GM19395 (cell line): Measurements from ENCODE around the gene EFHD2.
"Not testable (repeated sequence)": the region's sequence is repeated elsewhere in the genome, so short reads cannot be mapped to it uniquely, and the experiment has no call there.

Experiments
- ATAC-seq: cut with Tn5 transposase; IDR thresholded peaks from one replicate; pipeline ENCODE4 v1.9.1; 2021; ENCODE audit warnings: mild to moderate bottlenecking, moderate library complexity; ENCODE audit not compliant: unreplicated experiment

The EFHD2 gene

GRCh38 chr1:15471067-15471466, 61.4 kb downstream of the EFHD2 start:
- not testable (repeated sequence) for ATAC-seq

GRCh38 chr1:15471723-15472122, 62.0 kb downstream of the EFHD2 start:
- ATAC-seq, result not testable (repeated sequence)

DNA sequence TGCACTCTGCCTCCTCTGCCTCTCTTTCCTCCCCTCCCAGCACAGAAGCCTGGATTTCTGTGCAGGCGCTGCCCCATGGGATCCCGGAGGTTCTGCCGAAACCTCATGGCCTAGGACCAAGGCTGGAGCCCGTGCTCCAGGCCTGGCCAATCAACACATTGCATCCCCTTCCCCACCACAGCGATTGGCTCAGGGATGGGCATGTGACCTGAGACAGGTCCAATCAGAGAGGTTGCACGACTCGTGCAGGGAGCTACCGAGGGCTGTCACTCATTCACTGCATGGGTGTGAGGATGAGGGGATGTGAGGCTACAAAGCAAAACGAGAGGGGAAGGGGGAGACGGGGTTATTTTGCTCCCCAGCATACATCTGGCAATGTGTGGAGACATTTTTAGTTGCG, 62.9 kb downstream of the EFHD2 start:
- no peak for ATAC-seq

- no peak for ATAC-seq
Measured at GRCh38 chr1:15475752-15476314, 66.1 kb downstream of the EFHD2 start, which contains the start of gene CELA2B. TSS of gene CELA2B (plus strand) at chr1:15476104. CDS start at chr1:15476126, 22 bp downstream.

DNA sequence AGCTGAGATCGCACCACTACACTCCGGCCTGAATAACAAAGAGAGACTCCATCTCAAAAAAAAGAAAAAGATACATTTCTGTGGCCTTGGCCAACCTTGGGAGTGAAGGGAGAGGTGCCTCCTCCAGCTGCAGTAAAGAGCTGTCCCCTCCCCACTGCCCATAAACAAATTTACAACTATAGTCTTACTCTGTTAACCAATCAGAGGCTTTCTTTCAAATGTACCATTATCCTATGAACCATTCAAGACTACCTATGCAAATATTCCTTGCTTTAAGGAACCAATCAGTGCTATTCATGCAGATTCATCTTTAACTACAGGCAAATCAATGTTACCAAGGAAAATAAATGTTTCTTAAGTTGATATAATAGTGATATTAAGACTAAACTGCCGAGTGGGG, 67.2 kb downstream of the EFHD2 start:
- no peak for ATAC-seq

GRCh38 chr1:15477646-15478212, 68.0 kb downstream of the EFHD2 start:
- ATAC-seq, result no peak
